Smooth muscle cell (in vitro differentiated cells): ENCODE data around the gene DYNLT2B. TPM values are rescaled to one million over a fixed set of nuclear protein-coding genes. Genes with fewer than 3 reads are reported as not detected.
"Not testable (repeated sequence)": the region's sequence is repeated elsewhere in the genome, so short reads cannot be mapped to it uniquely, and the experiment has no call there.

Source experiments
- DNase-seq: peaks from one replicate; lab custom pipeline; 2025; ENCODE audit not compliant: unreplicated experiment; lab: John Stamatoyannopoulos, UW
- H2AFZ ChIP-seq: fragments of 200-600 bp; sonication (generic); 2 replicates; pipeline ENCODE4 v1.6.0; 2016; ENCODE audit warnings: antibody characterized with exemption, low read depth, mild to moderate bottlenecking
- H3F3A ChIP-seq: fragments of 200-600 bp; sonication (generic); 2 replicates; pipeline ENCODE4 v1.6.0; 2017; ENCODE audit warnings: antibody characterized with exemption, low read depth
- H3K27ac ChIP-seq: fragments of 200-600 bp; sonication (generic); 2 replicates; pipeline ENCODE4 v1.5.1; 2016; ENCODE audit warnings: low read depth, mild to moderate bottlenecking
- H3K27me3 ChIP-seq: fragments of 200-600 bp; sonication (generic); 2 replicates; pipeline ENCODE4 v1.6.1; 2016; ENCODE audit warnings: low read depth, mild to moderate bottlenecking
- H3K36me3 ChIP-seq: fragments of 200-600 bp; sonication (generic); 2 replicates; pipeline ENCODE4 v1.5.1; 2016; ENCODE audit warnings: low read depth
- H3K4me1 ChIP-seq: fragments of 200-600 bp; sonication (generic); 2 replicates; pipeline ENCODE4 v1.5.1; 2016; ENCODE audit warnings: low read depth
- H3K4me2 ChIP-seq: fragments of 200-600 bp; sonication (generic); 2 replicates; pipeline ENCODE4 v1.6.0; 2016; ENCODE audit warnings: mild to moderate bottlenecking
- H3K4me3 ChIP-seq: fragments of 200-600 bp; sonication (generic); 2 replicates; pipeline ENCODE4 v1.5.1; 2016; ENCODE audit warnings: mild to moderate bottlenecking
- H3K79me2 ChIP-seq: fragments of 200-600 bp; sonication (generic); 2 replicates; pipeline ENCODE4 v1.6.0; 2016; ENCODE audit warnings: low read depth, mild to moderate bottlenecking
- H3K9ac ChIP-seq: fragments of 200-600 bp; sonication (generic); 2 replicates; pipeline ENCODE4 v1.6.0; 2016; ENCODE audit warnings: low read depth
- H3K9me3 ChIP-seq: fragments of 200-600 bp; sonication (generic); replicated peaks from 2 replicates; pipeline ENCODE4 v1.5.1; 2016; ENCODE audit warnings: low read depth
- H4K20me1 ChIP-seq: fragments of 200-600 bp; sonication (generic); 2 replicates; pipeline ENCODE4 v1.6.0; 2016; ENCODE audit warnings: low read depth
- WGBS: methylation state at CpG from one replicate; pipeline ENCODE4 v1.1.7; 2016; ENCODE audit warnings: low lambda C conversion rate; 5-methylcytosine and 5-hydroxymethylcytosine counted together
- polyA plus RNA-seq: library from polyadenylated mRNA; unstranded; fragments of >200 nt; fragmentation: Nextera tagmentation; extraction: Ambion mirVana; gene quantifications from 2 replicates; pipeline ENCODE4 v1.2.1, GENCODE V29; 2016
- total RNA-seq: library from RNA; depleted of rRNA; stranded (reverse); fragments of >200 nt; gene quantifications from 2 replicates; pipeline ENCODE4 v1.2.3, GENCODE V29; 2014
- TF ChIP-seq, protein P1 (sequence below): fragments of 200-600 bp; sonication (generic); IDR thresholded peaks from 2 replicates; pipeline ENCODE4 v1.5.1; 2017; ENCODE audit warnings: borderline replicate concordance, mild to moderate bottlenecking, antibody characterized with exemption; ENCODE audit not compliant: insufficient read depth, poor library complexity, severe bottlenecking

The DYNLT2B gene
- total and polyA plus RNA-seq, 2 experiments from 2014 or later: 22.8 to 24.5 TPM

DNA sequence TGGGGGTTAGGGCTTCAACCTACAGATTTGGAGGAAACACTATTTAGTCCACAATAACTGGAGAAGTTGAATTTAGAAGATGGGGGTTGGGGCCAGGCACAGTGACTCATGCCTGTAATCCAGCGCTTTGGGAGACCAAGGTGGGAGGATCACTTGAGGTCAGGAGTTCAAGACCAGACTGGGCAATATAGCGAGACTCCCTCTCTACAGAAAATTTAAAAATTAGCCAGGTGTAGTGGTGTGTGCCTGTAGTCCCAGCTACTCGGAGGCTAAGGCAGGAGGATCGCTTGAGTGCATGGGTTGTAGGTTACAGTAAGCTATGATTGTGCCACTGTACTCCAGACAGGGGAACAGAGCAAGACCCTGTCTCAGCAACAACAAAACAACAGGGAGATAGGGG, 5.0 kb upstream of the DYNLT2B start:
- TF ChIP-seq, protein P1, sequence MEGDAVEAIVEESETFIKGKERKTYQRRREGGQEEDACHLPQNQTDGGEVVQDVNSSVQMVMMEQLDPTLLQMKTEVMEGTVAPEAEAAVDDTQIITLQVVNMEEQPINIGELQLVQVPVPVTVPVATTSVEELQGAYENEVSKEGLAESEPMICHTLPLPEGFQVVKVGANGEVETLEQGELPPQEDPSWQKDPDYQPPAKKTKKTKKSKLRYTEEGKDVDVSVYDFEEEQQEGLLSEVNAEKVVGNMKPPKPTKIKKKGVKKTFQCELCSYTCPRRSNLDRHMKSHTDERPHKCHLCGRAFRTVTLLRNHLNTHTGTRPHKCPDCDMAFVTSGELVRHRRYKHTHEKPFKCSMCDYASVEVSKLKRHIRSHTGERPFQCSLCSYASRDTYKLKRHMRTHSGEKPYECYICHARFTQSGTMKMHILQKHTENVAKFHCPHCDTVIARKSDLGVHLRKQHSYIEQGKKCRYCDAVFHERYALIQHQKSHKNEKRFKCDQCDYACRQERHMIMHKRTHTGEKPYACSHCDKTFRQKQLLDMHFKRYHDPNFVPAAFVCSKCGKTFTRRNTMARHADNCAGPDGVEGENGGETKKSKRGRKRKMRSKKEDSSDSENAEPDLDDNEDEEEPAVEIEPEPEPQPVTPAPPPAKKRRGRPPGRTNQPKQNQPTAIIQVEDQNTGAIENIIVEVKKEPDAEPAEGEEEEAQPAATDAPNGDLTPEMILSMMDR: no peak
- Histone ChIP-seq H3K9ac (no peak overlapping the region), H2AFZ (no peak overlapping the region), H3K4me3 (no peak overlapping the region), H3K4me1 (no peaks in the 10 kb centered on the region), H3K4me2 (no peak overlapping the region), H4K20me1 (no peaks in the 10 kb centered on the region), H3F3A (no peaks in the 10 kb centered on the region), H3K79me2 (no peaks in the 10 kb centered on the region), H3K27ac (no peak overlapping the region), H3K9me3 (no peaks in the 10 kb centered on the region), H3K27me3 (no peaks in the 10 kb centered on the region), H3K36me3 (no peaks in the 10 kb centered on the region)
- no peak for DNase-seq
- 92% methylated on average over 4 of the region's 4 CpGs for WGBS

DNA sequence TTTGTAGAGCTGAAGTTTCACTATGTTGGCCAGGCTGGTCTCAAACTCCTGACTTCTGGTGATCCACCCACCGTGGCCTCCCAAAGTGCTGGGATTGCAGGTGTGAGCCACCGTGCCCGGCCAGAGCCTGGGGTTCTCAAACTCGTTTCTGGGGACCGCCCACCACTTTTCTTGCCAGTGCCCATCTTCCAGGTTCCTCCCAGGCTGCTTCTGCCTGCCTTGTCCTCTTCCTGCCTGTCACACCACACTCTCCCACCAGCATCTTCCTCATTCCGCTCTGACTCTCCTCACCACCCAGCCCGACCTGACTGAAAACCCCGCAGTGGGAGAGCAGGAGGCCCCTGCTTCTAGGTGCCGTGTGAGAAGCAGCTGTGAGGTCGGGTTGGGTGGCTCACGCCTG, 3.1 kb upstream of the DYNLT2B start:
- H3K4me2 ChIP-seq: no peak overlapping the region
- H3F3A ChIP-seq: no peaks in the 10 kb centered on the region
- DNase-seq: no peak
- H3K9me3 ChIP-seq: no peaks in the 10 kb centered on the region
- H3K27me3 ChIP-seq: no peaks in the 10 kb centered on the region
- H3K79me2 ChIP-seq: peaks cover 4% of the 10 kb centered on the region
- H2AFZ ChIP-seq: no peak overlapping the region
- no peaks in the 10 kb centered on the region for H3K36me3 ChIP-seq
- no peaks in the 10 kb centered on the region for H4K20me1 ChIP-seq
- no peak overlapping the region for H3K4me3 ChIP-seq
- TF ChIP-seq, protein P1: no peak
- H3K9ac ChIP-seq: no peak overlapping the region
- H3K27ac ChIP-seq: no peak overlapping the region
- WGBS: 84% methylated on average over 11 of the region's 11 CpGs
- no peaks in the 10 kb centered on the region for H3K4me1 ChIP-seq

GRCh38 chr3:196320137-196320536, 2.1 kb upstream of the DYNLT2B start:
- Histone ChIP-seq H3K79me2 (peaks cover 5% of the 10 kb centered on the region), H3K9ac (no peak overlapping the region), H3K36me3 (no peaks in the 10 kb centered on the region), H3K4me1 (no peaks in the 10 kb centered on the region), H3K27ac (no peak overlapping the region), H3F3A (no peaks in the 10 kb centered on the region), H4K20me1 (no peaks in the 10 kb centered on the region), H3K4me3 (no peak overlapping the region), H2AFZ (no peak overlapping the region), H3K9me3 (no peaks in the 10 kb centered on the region), H3K27me3 (no peaks in the 10 kb centered on the region), H3K4me2 (no peak overlapping the region)
- 79% methylated on average over 3 of the region's 3 CpGs for WGBS
- no peak for DNase-seq
- TF ChIP-seq, protein P1: no peak

DNA sequence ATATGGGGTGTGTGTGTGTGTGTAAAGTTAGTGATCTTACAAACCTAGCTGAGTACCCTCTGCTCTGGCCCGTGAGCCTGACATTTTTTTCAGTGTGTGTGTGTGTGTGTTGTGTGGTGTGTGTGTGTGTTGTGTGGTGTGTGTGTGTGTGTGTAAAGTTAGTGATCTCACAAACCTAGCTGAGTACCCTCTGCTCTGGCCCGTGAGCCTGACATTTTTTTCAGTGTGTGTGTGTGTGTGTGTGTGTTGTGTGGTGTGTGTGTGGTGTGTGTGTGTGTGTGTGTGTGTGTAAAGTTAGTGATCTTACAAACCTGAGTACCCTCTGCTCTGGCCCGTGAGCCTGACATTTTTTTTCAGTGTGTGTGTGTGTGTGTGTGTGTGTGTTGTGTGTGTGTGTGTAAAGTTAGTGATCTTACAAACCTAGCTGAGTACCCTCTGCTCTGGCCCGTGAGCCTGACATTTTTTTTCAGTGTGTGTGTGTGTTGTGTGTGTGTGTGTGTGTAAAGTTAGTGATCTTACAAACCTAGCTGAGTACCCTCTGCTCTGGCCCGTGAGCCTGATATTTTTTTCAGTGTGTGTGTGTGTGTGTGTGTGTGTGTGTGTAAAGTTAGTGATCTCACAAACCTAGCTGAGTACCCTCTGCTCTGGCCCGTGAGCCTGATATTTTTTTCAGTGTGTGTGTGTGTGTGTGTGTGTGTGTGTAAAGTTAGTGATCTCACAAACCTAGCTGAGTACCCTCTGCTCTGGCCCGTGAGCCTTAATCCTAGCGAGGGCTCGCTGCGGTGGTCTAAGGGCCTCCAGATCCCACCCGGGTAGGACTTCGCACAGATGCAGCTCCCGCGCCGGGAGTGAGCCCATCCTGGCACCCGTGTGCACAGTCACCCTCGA, 997 bp downstream of the DYNLT2B start:
- H3K36me3 ChIP-seq, H4K20me1 ChIP-seq, H3F3A ChIP-seq, H3K9me3 ChIP-seq, DNase-seq, H3K79me2 ChIP-seq, H3K27me3 ChIP-seq, H3K4me1 ChIP-seq: not testable (repeated sequence)
- Histone ChIP-seq H3K27ac (peak overlapping the region; percentile 92), H2AFZ (peak overlapping the region; percentile 99), H3K9ac (peak overlapping the region; percentile 94), H3K4me3 (peak overlapping the region; percentile 92), H3K4me2 (peak overlapping the region; percentile 88)
- 19% methylated on average over 10 of the region's 17 CpGs for WGBS
